HG02678 (cell line): ENCODE data around the gene LY86.

Experiments
- ATAC-seq: cut with Tn5 transposase; IDR thresholded peaks from one replicate; pipeline ENCODE4 v1.9.1; 2021; ENCODE audit warnings: mild to moderate bottlenecking, moderate library complexity; ENCODE audit not compliant: unreplicated experiment

The LY86 gene

GRCh38 chr6:6588064-6588923 is at the start of gene LY86:
Gene LY86, plus strand, starts transcription at chr6:6588720. Its CDS starts 15 bp downstream, at chr6:6588735.
- ATAC-seq = peak; percentile 50

- no peak for ATAC-seq
Measured at GRCh38 chr6:6539036-6539435, 49.5 kb upstream of the LY86 start.

GRCh38 chr6:6542357-6542756 is 46.2 kb upstream of the LY86 start:
- no peak for ATAC-seq

- no peak for ATAC-seq
Measured at GRCh38 chr6:6543181-6543879, 45.2 kb upstream of the LY86 start.

- peak; percentile 2 for ATAC-seq
Measured at GRCh38 chr6:6545616-6546317, 42.8 kb upstream of the LY86 start.

GRCh38 chr6:6546318-6547109 is 42.0 kb upstream of the LY86 start:
- ATAC-seq = peak; percentile 51

- ATAC-seq = peak; percentile 85
Measured at GRCh38 chr6:6547110-6547879, 41.2 kb upstream of the LY86 start.

GRCh38 chr6:6556161-6556737 is 32.3 kb upstream of the LY86 start:
- no peak for ATAC-seq

- ATAC-seq = no peak
Measured at GRCh38 chr6:6556738-6557503, 31.6 kb upstream of the LY86 start.

- ATAC-seq = no peak
Measured at GRCh38 chr6:6557504-6557839, 31.0 kb upstream of the LY86 start.

GRCh38 chr6:6557886-6558285 is 30.6 kb upstream of the LY86 start:
- ATAC-seq = no peak

GRCh38 chr6:6559994-6560570 is 28.4 kb upstream of the LY86 start:
- peak; percentile 49 for ATAC-seq

GRCh38 chr6:6560909-6561308 is 27.6 kb upstream of the LY86 start:
- ATAC-seq = no peak

GRCh38 chr6:6564154-6564553 is 24.4 kb upstream of the LY86 start:
- ATAC-seq = no peak

GRCh38 chr6:6565069-6565468 is 23.5 kb upstream of the LY86 start:
- ATAC-seq = no peak

- ATAC-seq = no peak
Measured at GRCh38 chr6:6565488-6565887, 23.0 kb upstream of the LY86 start.

- ATAC-seq = no peak
Measured at GRCh38 chr6:6566766-6567165, 21.8 kb upstream of the LY86 start.

- no peak for ATAC-seq
Measured at GRCh38 chr6:6569096-6569810, 19.3 kb upstream of the LY86 start.
